Measurements from ENCODE around the gene CIB4. TPM values are rescaled to one million over a fixed set of nuclear protein-coding genes. Genes with fewer than 3 reads are reported as not detected.

Gene CIB4
- total and polyA plus RNA-seq, 4 donors = 1.3 TPM; not detected in 3

GRCh38 chr2:26654061-26654340 lies 12.8 kb upstream of the CIB4 start:
- Histone ChIP-seq H3K9me3 (ENCODE audit: control insufficient read depth in 4 of 4, insufficient read depth in 3 of 4, low read length in 3 of 4) (no peaks in the 10 kb centered on the region), H3K4me3 (no peak overlapping the region), H3K36me3 (ENCODE audit: control insufficient read depth in 4 of 4, insufficient read depth in 4 of 4, low read length in 4 of 4) (no peaks in the 10 kb centered on the region), H3K9ac (ENCODE audit: insufficient read depth in 1 of 2, low read length in 2 of 2) (no peak overlapping the region), H3K4me1 (ENCODE audit: control insufficient read depth in 5 of 5, insufficient read depth in 5 of 5, low read length in 5 of 5) (peaks cover 0 to 53% (median 12%) of the 10 kb centered on the region in 5 donors), H3K27ac (ENCODE audit: low read depth in 1 of 2, low read length in 1 of 2) (no peak overlapping the region), H3K27me3 (ENCODE audit: control insufficient read depth in 3 of 3, insufficient read depth in 3 of 3, low read length in 2 of 3) (peaks cover 0 to 3% (median 0%) of the 10 kb centered on the region in 3 donors)
- DNase-seq = no peak
- 60 to 84% methylated on average over 3 of the region's 3 CpGs for WGBS, 2 donors
- ATAC-seq (ENCODE audit: insufficient read depth, low FRiP score) = no peak
- no peak for TF ChIP-seq CTCF (IDR thresholded peaks at IDR 0.05; ENCODE audit: control extremely low read depth, extremely low read depth)

DNA sequence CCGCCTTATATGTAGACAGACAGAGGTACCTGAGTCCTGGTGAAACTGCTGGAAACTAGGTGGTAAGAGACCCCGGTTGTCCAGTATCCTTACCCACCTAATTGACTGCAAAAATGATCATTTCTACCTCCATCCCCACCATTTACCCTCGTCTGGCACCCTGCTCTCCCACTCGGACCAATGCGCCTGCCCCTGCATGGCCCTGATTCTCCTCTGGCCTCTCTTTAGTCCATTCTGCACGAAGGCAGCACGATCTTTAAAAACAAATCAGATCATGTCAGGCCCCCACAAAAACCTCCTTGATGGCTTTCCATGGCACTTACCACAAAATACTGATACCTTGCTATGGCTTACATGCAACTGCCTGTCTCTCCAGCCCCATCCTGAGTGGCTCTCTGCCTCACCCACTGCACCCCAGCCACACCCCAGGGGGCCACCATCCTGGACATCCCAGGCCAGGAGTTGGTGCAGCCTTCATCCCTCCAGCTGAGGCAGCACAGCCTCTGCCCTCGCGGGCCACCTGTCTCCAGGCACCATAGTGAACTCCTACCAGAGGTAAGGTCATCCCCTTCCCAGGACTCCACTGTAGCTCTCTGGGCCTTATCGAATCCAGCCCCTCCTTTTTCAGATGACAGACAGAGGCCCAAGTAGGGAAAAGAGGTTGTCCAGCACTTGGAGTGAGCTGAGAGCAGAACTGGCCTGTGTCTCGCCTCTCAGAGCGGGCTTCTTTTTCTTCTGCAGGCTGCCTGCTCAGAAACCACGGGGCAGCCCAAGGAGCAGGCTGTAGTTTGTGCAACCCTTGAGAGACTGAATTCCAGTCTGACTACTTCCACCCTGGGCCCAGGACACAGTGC lies 12.3 kb upstream of the CIB4 start:
- Histone ChIP-seq H3K9me3 (ENCODE audit: control insufficient read depth in 4 of 4, insufficient read depth in 3 of 4, low read length in 3 of 4) (no peaks in the 10 kb centered on the region), H3K4me1 (ENCODE audit: control insufficient read depth in 5 of 5, insufficient read depth in 5 of 5, low read length in 5 of 5) (peaks cover 0 to 55% (median 12%) of the 10 kb centered on the region in 5 donors), H3K36me3 (ENCODE audit: control insufficient read depth in 4 of 4, insufficient read depth in 4 of 4, low read length in 4 of 4) (no peaks in the 10 kb centered on the region), H3K9ac (ENCODE audit: insufficient read depth in 1 of 2, low read length in 2 of 2) (peak overlapping the region in 1 of 2 donors; percentile 35), H3K27me3 (ENCODE audit: control insufficient read depth in 3 of 3, insufficient read depth in 3 of 3, low read length in 2 of 3) (peaks cover 0 to 3% (median 0%) of the 10 kb centered on the region in 3 donors), H3K4me3 (no peak overlapping the region), H3K27ac (ENCODE audit: low read depth in 1 of 2, low read length in 1 of 2) (peak overlapping the region in 1 of 2 donors; percentile 55)
- TF ChIP-seq CTCF (IDR thresholded peaks at IDR 0.05; ENCODE audit: control extremely low read depth, extremely low read depth) = no peak
- 80 to 85% methylated on average over 13 of the region's 13 CpGs for WGBS, 2 donors
- no peak for ATAC-seq (ENCODE audit: insufficient read depth, low FRiP score)
- peak; percentile 37 to 64 (median 49) for DNase-seq

DNA sequence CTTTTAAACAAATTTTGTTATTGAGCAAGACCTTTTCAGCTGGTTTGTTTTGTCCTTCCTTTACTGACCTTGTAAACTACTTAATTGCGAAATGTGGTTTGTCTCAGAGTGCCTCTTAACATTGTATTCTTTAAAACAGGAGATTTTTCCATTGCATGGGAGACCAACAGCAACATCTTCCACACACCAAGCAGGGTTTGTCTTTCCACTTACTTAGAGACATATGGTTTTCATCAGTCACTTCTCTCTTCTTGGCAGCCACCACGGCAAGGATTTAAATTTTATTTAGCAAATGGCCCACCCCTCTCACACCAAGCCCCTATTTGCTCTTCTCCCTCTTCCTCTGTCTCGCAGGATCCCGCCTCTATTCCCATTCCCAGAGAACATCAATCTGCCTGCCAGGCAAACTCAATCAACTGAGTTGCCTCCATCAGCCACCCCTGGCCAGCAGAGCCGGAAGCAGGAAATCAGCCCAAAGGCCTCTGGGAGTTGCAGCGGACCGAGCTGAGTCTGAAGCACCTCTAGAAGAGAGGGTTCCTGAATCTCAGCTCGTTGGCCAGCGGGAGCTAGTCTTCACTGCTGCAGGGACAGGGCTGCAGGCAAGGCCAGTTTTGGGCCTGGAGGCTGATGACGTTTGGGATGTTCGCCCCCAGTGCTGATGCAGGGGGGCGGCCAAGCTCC lies 11.3 kb upstream of the CIB4 start:
- no peak for TF ChIP-seq CTCF (IDR thresholded peaks at IDR 0.05; ENCODE audit: control extremely low read depth, extremely low read depth)
- H3K4me3 ChIP-seq = no peak overlapping the region
- peaks cover 0 to under 1% (median 0%) of the 10 kb centered on the region in 3 donors for H3K27me3 ChIP-seq (ENCODE audit: control insufficient read depth in 3 of 3, insufficient read depth in 3 of 3, low read length in 2 of 3)
- H3K9me3 ChIP-seq (ENCODE audit: control insufficient read depth in 4 of 4, insufficient read depth in 3 of 4, low read length in 3 of 4) = no peaks in the 10 kb centered on the region
- 58 to 73% methylated on average over 12 of the region's 12 CpGs for WGBS, 2 donors
- no peaks in the 10 kb centered on the region for H3K36me3 ChIP-seq (ENCODE audit: control insufficient read depth in 4 of 4, insufficient read depth in 4 of 4, low read length in 4 of 4)
- peak; percentile 91 to 99 (median 98) for DNase-seq
- peak overlapping the region in 1 of 2 donors; percentile 35 for H3K9ac ChIP-seq (ENCODE audit: insufficient read depth in 1 of 2, low read length in 2 of 2)
- peaks cover 0 to 55% (median 12%) of the 10 kb centered on the region in 5 donors for H3K4me1 ChIP-seq (ENCODE audit: control insufficient read depth in 5 of 5, insufficient read depth in 5 of 5, low read length in 5 of 5)
- ATAC-seq (ENCODE audit: insufficient read depth, low FRiP score) = no peak
- peak overlapping the region in 1 of 2 donors; percentile 55 for H3K27ac ChIP-seq (ENCODE audit: low read depth in 1 of 2, low read length in 1 of 2)
